HepG2 (cell line): Measurements from ENCODE around the gene DENND4B. TPM values are rescaled to one million over a fixed set of nuclear protein-coding genes. Genes with fewer than 3 reads are reported as not detected.
A peak's percentile ranks its signal among the peaks of the same experiment; 100 is the strongest.

ENCODE experiments used
- ATF5 ChIP-seq: sonication (generic); formaldehyde crosslinking; IDR thresholded peaks from 2 replicates; pipeline ENCODE4 v1.4.0; 2020; ENCODE audit warnings: mild to moderate bottlenecking, low read depth, missing genetic modification reagents
- CCDC6 ChIP-seq: sonication (generic); formaldehyde crosslinking; IDR thresholded peaks from 2 replicates; pipeline ENCODE4 v1.8.1; 2022; ENCODE audit warnings: mild to moderate bottlenecking, missing genetic modification reagents, moderate library complexity
- KLF16 ChIP-seq, 2 experiments: sonication (generic) in 1 of 2; formaldehyde crosslinking in 1 of 2; IDR thresholded peaks; 2 replicates each; pipeline versions ENCODE4 v1.6.1 to v1.8.0; 2016 to 2023; ENCODE audit warnings: missing genetic modification reagents in 2 of 2, missing compliant biosample characterization in 1 of 2
- NFIB ChIP-seq: sonication (generic); formaldehyde crosslinking; IDR thresholded peaks from 2 replicates; pipeline ENCODE4 v1.9.0; 2021; ENCODE audit warnings: missing genetic modification reagents, mild to moderate bottlenecking, borderline replicate concordance
- SMC3 ChIP-seq: IDR thresholded peaks from 2 replicates; pipeline ENCODE4 v1.6.1; 2011; ENCODE audit warnings: low read length, improper control_type of control experiment
- SNRNP70 ChIP-seq: fragments of 200-400 bp; formaldehyde crosslinking; IDR thresholded peaks from 2 replicates; pipeline ENCODE4 v1.6.1; 2017; ENCODE audit warnings: mild to moderate bottlenecking, low read depth, low read length, moderate library complexity
- TFDP1 ChIP-seq: IDR thresholded peaks from 2 replicates; pipeline ENCODE4 v1.6.1; 2016; ENCODE audit warnings: missing compliant biosample characterization, missing genetic modification reagents, borderline replicate concordance
- ZBTB1 ChIP-seq: sonication (generic); formaldehyde crosslinking; IDR thresholded peaks from 2 replicates; pipeline ENCODE4 v1.4.0; 2020; ENCODE audit warnings: missing genetic modification reagents, borderline replicate concordance
- ZFP91 ChIP-seq: sonication (generic); formaldehyde crosslinking; IDR thresholded peaks from 2 replicates; pipeline ENCODE4 v1.9.0; 2022; ENCODE audit warnings: missing genetic modification reagents, mild to moderate bottlenecking, borderline replicate concordance
- ZFX ChIP-seq: sonication (generic); formaldehyde crosslinking; IDR thresholded peaks from 2 replicates; pipeline ENCODE4 v1.4.0; 2020; ENCODE audit warnings: mild to moderate bottlenecking, low read depth, missing genetic modification reagents, moderate library complexity
- ZNF142 ChIP-seq: sonication (generic); formaldehyde crosslinking; IDR thresholded peaks from 2 replicates; pipeline ENCODE4 v1.4.0; 2020; ENCODE audit warnings: missing genetic modification reagents
- ZNF160 ChIP-seq: sonication (generic); formaldehyde crosslinking; IDR thresholded peaks from 2 replicates; pipeline ENCODE4 v1.8.0; 2022; ENCODE audit warnings: mild to moderate bottlenecking, inconsistent platforms, missing genetic modification reagents
- ZNF251 ChIP-seq: sonication (generic); formaldehyde crosslinking; IDR thresholded peaks from 2 replicates; pipeline ENCODE4 v1.9.0; 2021; ENCODE audit warnings: mild to moderate bottlenecking, missing genetic modification reagents
- ZNF75D ChIP-seq: sonication (generic); formaldehyde crosslinking; IDR thresholded peaks from 2 replicates; pipeline ENCODE4 v1.8.1; 2023; ENCODE audit warnings: missing genetic modification reagents, mild to moderate bottlenecking, borderline replicate concordance
- ZNF788 ChIP-seq: sonication (generic); formaldehyde crosslinking; IDR thresholded peaks from 2 replicates; pipeline ENCODE4 v1.5.0; 2020; ENCODE audit warnings: mild to moderate bottlenecking, missing genetic modification reagents, borderline replicate concordance
- ZNF878 ChIP-seq: sonication (generic); formaldehyde crosslinking; IDR thresholded peaks from 2 replicates; pipeline ENCODE4 v1.8.1; 2023; ENCODE audit warnings: mild to moderate bottlenecking, missing genetic modification reagents, moderate library complexity
- polyA plus RNA-seq, 8 experiments: library from polyadenylated mRNA; depleted of rRNA in 3 of 8; stranded (reverse) in 7 of 8; unstranded in 1 of 8; fragments of >200 nt; fragmentation: Illumina TruSeq in 4 of 8; extraction: Trizol in 4 of 8; gene quantifications; 2 replicates each; pipeline versions ENCODE4 v1.2.1 to v1.2.3, GENCODE V29; 2011 to 2016; ENCODE audit warnings: low read depth in 4 of 8, missing spikeins in 1 of 8, mixed read lengths in 1 of 8; ENCODE audit not compliant: insufficient read depth in 1 of 8
- total RNA-seq, 5 experiments: library from RNA; depleted of rRNA; stranded (reverse); fragments of >200 nt; fragmentation: Illumina TruSeq; extraction: Trizol; gene quantifications; 2 replicates each; pipeline ENCODE4 v1.2.3, GENCODE V29; 2016; ENCODE audit warnings: low read depth in 1 of 5

Gene DENND4B
- total and polyA plus RNA-seq, 2 of the 13 experiments (the other 11 are each of a cell fraction or from before 2014, with no cell fraction given): 15.1 to 20.3 TPM

GRCh38 chr1:153977250-153978240 is 31.0 kb upstream of the DENND4B start, which contains the start of gene JTB (continued):
- TF ChIP-seq ZNF142 (CRISPR knock-in tag) (no peak; the same call in 1 of the 2 replicates), ZNF160 (CRISPR knock-in tag) (peak; percentile 40; the same call in 1 of the 2 replicates), TFDP1 (CRISPR knock-in tag) (peak; percentile 69; the same call in 1 of the 2 replicates), ZFP91 (CRISPR knock-in tag) (peak; percentile 84), ZFX (peak; percentile 93), NFIB (CRISPR knock-in tag) (0 out of 2 replicates have a peak, but pooled peaks have one; percentile 62), ZNF75D (peak; percentile 65; the same call in 1 of the 2 replicates), ZNF251 (CRISPR knock-in tag) (no peak), SNRNP70 (no peak), ZBTB1 (peak; percentile 45; the same call in 1 of the 2 replicates), SMC3 (no peak), ZNF878 (CRISPR knock-in tag) (peak; percentile 72), ATF5 (no peak), KLF16 (CRISPR knock-in tag; IDR thresholded peaks at IDR 0.05) (0 out of 4 replicates have a peak, but pooled peaks of 1 of the 2 experiments have one; percentile 71), ZNF788 (CRISPR knock-in tag) (peak; percentile 59; the same call in 1 of the 2 replicates), CCDC6 (no peak; the same call in 1 of the 2 replicates)
